ENCODE measurements around the gene LCMT2. TPM values are rescaled to one million over a fixed set of nuclear protein-coding genes. Genes with fewer than 3 reads are reported as not detected.

LCMT2 gene
- total RNA-seq, 1 experiment from 2014 or later = 9.8 TPM

GRCh38 chr15:43285609-43286037 is 44.8 kb downstream of the LCMT2 start:
- H3K36me3 Mint-ChIP-seq (ENCODE audit: insufficient read depth, unreplicated experiment) = no peaks in the 10 kb centered on the region
- POLR2A ChIA-PET = interaction anchor here (1.0 to 2.7 kb wide), 7 partner anchors 60 to 181 kb away, joined by 4 to 32 read pairs (median 4); no protein-coding TSS in a partner anchor
- CTCF ChIA-PET = interaction anchor here (0.6 to 5.2 kb wide), 51 partner anchors 9 to 558 kb away, joined by 3 to 222 read pairs (median 6); partner anchors contain the start of genes EPB42, TGM5 and UBR1
- no peak overlapping the region for H3K4me3 Mint-ChIP-seq (ENCODE audit: unreplicated experiment)
- peak; percentile 88 for TF ChIP-seq CTCF (IDR thresholded peaks at IDR 0.05; ENCODE audit: unreplicated experiment)
- no peak overlapping the region for H3K27ac Mint-ChIP-seq (ENCODE audit: low read depth, unreplicated experiment)
- H3K4me1 Mint-ChIP-seq (ENCODE audit: insufficient read depth, unreplicated experiment) = peaks cover 5% of the 10 kb centered on the region
- peaks cover 22% of the 10 kb centered on the region for H3K27me3 Mint-ChIP-seq (ENCODE audit: insufficient read depth, unreplicated experiment)
- DNase-seq (ENCODE audit: unreplicated experiment) = peak; percentile 77
- no peaks in the 10 kb centered on the region for H3K9me3 Mint-ChIP-seq (ENCODE audit: unreplicated experiment)
- no TSS peak for BruUV-seq (replicated peaks)
- intact Hi-C loops (cut with micrococcal nuclease) = loop anchor here (1.0 kb wide), 4 partner anchors 60 to 581 kb away; no protein-coding TSS in a partner anchor

DNA sequence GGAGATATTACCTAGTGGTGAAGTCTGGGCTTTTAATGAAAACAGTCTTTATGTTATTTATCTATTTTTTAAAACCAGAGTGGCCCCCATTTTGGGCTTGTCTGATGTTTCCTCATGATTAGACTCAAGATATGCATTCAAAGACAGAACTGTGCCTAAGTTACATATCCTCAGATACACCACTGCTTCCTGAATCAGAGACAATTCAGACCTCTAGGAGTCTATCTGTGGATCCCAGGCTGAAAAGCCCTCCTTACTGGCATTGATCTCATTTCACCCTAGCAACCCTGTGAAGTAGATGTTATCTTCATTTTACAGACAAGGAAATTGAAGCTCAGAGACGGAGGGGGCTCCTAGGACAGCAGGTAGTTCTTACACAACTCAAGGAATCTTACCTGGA is 46.8 kb downstream of the LCMT2 start:
- intact Hi-C loops (cut with micrococcal nuclease) = no loop called here
- Mint-ChIP-seq H3K27me3 (ENCODE audit: insufficient read depth, unreplicated experiment) (peaks cover 29% of the 10 kb centered on the region), H3K9me3 (ENCODE audit: unreplicated experiment) (no peaks in the 10 kb centered on the region), H3K4me3 (ENCODE audit: unreplicated experiment) (no peak overlapping the region), H3K4me1 (ENCODE audit: insufficient read depth, unreplicated experiment) (peaks cover 5% of the 10 kb centered on the region), H3K27ac (ENCODE audit: low read depth, unreplicated experiment) (no peak overlapping the region), H3K36me3 (ENCODE audit: insufficient read depth, unreplicated experiment) (no peaks in the 10 kb centered on the region)
- no TSS peak for BruUV-seq (replicated peaks)
- ChIA-PET CTCF (interaction anchor here (0.6 to 5.2 kb wide), 7 partner anchors 9 to 151 kb away, joined by 3 to 222 read pairs (median 37); partner anchors contain the start of genes EPB42 and TGM5), POLR2A (interaction anchor here (0.6 kb wide), 1 partner anchor 59 kb away, joined by 3 read pairs; no protein-coding TSS in a partner anchor)
- TF ChIP-seq CTCF (IDR thresholded peaks at IDR 0.05; ENCODE audit: unreplicated experiment) = no peak
- DNase-seq (ENCODE audit: unreplicated experiment) = no peak

DNA sequence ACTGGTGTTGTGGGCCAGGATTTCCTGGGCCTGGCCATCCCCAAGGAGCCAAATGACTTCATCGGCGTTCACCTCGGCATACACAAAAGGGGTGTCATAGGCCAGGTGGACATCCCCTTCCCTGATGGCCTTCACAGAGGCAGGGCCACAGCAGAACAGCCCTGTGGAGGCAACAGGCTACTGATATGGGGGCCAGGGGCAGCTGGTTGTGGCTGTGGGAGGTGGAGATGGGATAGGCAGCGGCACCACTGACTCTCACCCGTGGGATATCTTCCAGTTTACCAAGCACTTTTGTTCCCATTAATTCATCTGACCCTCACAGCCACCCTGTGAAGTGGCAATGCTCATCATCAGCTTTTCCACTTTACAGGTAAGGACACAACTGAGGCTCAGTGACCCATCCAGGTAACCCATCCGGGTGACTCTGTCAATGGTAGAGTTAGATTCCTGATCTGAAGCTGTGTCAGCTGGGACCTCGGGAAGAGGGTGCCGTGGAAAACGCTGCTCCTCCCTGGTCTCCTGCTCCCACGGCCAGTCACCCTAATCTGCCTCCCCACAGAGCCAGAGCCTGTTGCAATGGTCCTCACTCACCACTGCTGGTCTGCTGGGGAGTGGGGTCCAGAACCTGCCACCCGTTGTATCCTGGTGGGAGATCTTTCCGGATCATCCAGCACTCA is 48.3 kb downstream of the LCMT2 start:
- POLR2A ChIA-PET = interaction anchor here (0.9 to 1.0 kb wide), 2 partner anchors 10 to 57 kb away, joined by 4 read pairs; no protein-coding TSS in a partner anchor
- no peak overlapping the region for H3K4me3 Mint-ChIP-seq (ENCODE audit: unreplicated experiment)
- H3K9me3 Mint-ChIP-seq (ENCODE audit: unreplicated experiment) = no peaks in the 10 kb centered on the region
- no peak for DNase-seq (ENCODE audit: unreplicated experiment)
- CTCF ChIA-PET = interaction anchor here (0.5 to 1.6 kb wide), 4 partner anchors 15 to 1651 kb away, joined by 3 to 18 read pairs (median 4); partner anchors contain the start of gene CCNDBP1
- intact Hi-C loops (cut with micrococcal nuclease) = no loop called here
- peaks cover 5% of the 10 kb centered on the region for H3K4me1 Mint-ChIP-seq (ENCODE audit: insufficient read depth, unreplicated experiment)
- H3K27ac Mint-ChIP-seq (ENCODE audit: low read depth, unreplicated experiment) = no peak overlapping the region
- no TSS peak for BruUV-seq (replicated peaks)
- TF ChIP-seq CTCF (IDR thresholded peaks at IDR 0.05; ENCODE audit: unreplicated experiment) = no peak
- peaks cover 23% of the 10 kb centered on the region for H3K27me3 Mint-ChIP-seq (ENCODE audit: insufficient read depth, unreplicated experiment)
- no peaks in the 10 kb centered on the region for H3K36me3 Mint-ChIP-seq (ENCODE audit: insufficient read depth, unreplicated experiment)

DNA sequence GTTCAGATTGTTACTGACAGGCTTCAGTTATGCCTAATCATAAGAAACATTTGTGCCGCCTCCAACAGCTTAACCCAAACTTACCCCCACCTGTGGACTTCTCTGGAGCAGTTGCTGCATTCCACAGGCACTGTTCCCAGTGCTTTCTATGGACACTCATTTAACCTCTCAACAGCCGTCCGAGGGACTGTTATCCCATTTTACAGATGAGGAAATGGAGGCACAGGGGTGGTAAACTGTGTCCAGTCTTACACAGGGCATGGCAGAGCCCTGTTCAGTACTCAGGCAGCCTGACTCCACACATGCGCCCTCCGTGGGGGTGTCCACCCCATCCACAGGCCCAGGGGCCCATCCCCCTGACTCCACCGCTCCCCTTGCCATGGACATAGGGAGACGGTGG is 49.4 kb downstream of the LCMT2 start:
- CTCF ChIA-PET = interaction anchor here (2.0 kb wide), 1 partner anchor 56 kb away, joined by 10 read pairs; no protein-coding TSS in a partner anchor
- BruUV-seq (replicated peaks) = no TSS peak
- no peak for DNase-seq (ENCODE audit: unreplicated experiment)
- H3K27me3 Mint-ChIP-seq (ENCODE audit: insufficient read depth, unreplicated experiment) = peaks cover 22% of the 10 kb centered on the region
- intact Hi-C loops (cut with micrococcal nuclease) = no loop called here
- no peaks in the 10 kb centered on the region for H3K36me3 Mint-ChIP-seq (ENCODE audit: insufficient read depth, unreplicated experiment)
- no peak overlapping the region for H3K27ac Mint-ChIP-seq (ENCODE audit: low read depth, unreplicated experiment)
- H3K4me1 Mint-ChIP-seq (ENCODE audit: insufficient read depth, unreplicated experiment) = peaks cover 5% of the 10 kb centered on the region
- no peak for TF ChIP-seq CTCF (IDR thresholded peaks at IDR 0.05; ENCODE audit: unreplicated experiment)
- POLR2A ChIA-PET = no interaction called here
- H3K4me3 Mint-ChIP-seq (ENCODE audit: unreplicated experiment) = no peak overlapping the region
- H3K9me3 Mint-ChIP-seq (ENCODE audit: unreplicated experiment) = no peaks in the 10 kb centered on the region

All from MCF 10A (cell line).